IPS-20b (cell line): ENCODE measurements around the gene TBC1D9B.
"Not testable (repeated sequence)": the region's sequence is repeated elsewhere in the genome, so short reads cannot be mapped to it uniquely, and the experiment has no call there.

Experiments used
- H3K27ac ChIP-seq: one replicate; pipeline ENCODE4 v1.5.1; 2013; ENCODE audit warnings: low read length
- H3K27me3 ChIP-seq: 2 replicates; pipeline ENCODE4 v1.6.1; 2013; ENCODE audit warnings: mild to moderate bottlenecking, low read length, inconsistent platforms; ENCODE audit not compliant: insufficient read depth
- H3K36me3 ChIP-seq: 2 replicates; pipeline ENCODE4 v1.6.1; 2013; ENCODE audit warnings: low read depth, mild to moderate bottlenecking, inconsistent platforms, low read length, moderate library complexity; ENCODE audit not compliant: insufficient read depth
- H3K4me1 ChIP-seq: 2 replicates; pipeline ENCODE4 v1.6.1; 2013; ENCODE audit warnings: mild to moderate bottlenecking, control low read depth, inconsistent platforms, low read length, moderate library complexity; ENCODE audit not compliant: insufficient read depth
- H3K4me3 ChIP-seq: 2 replicates; pipeline ENCODE4 v1.5.1; 2013; ENCODE audit warnings: mild to moderate bottlenecking, low read length, inconsistent platforms
- H3K9ac ChIP-seq: 2 replicates; pipeline ENCODE4 v1.6.1; 2013; ENCODE audit warnings: low read depth, mild to moderate bottlenecking, inconsistent platforms, low read length, moderate library complexity
- H3K9me3 ChIP-seq: 2 replicates; pipeline ENCODE4 v1.6.1; 2013; ENCODE audit warnings: mild to moderate bottlenecking, low read depth, low read length, inconsistent platforms; ENCODE audit not compliant: insufficient read depth

The TBC1D9B gene

GRCh38 chr5:179852993-179853547 lies 54.6 kb downstream of the TBC1D9B start:
- H3K27ac ChIP-seq, result no peak overlapping the region
- no peaks in the 10 kb centered on the region for H3K4me1 ChIP-seq
- no peak overlapping the region for H3K4me3 ChIP-seq
- peaks cover 40% of the 10 kb centered on the region for H3K36me3 ChIP-seq
- H3K9ac ChIP-seq, result no peak overlapping the region
- H3K27me3 ChIP-seq, result 0 out of 2 replicates have a peak, but pooled peaks cover 2% of the 10 kb centered on the region
- no peaks in the 10 kb centered on the region for H3K9me3 ChIP-seq

GRCh38 chr5:179841621-179842020 lies 66.1 kb downstream of the TBC1D9B start:
- peaks cover 6% of the 10 kb centered on the region; the same call in 1 of the 2 replicates for H3K9me3 ChIP-seq
- peaks cover 58% of the 10 kb centered on the region for H3K36me3 ChIP-seq
- H3K4me3 ChIP-seq, result no peak overlapping the region
- no peaks in the 10 kb centered on the region for H3K27me3 ChIP-seq
- H3K9ac ChIP-seq, result no peak overlapping the region
- H3K27ac ChIP-seq, result no peak overlapping the region
- H3K4me1 ChIP-seq, result no peaks in the 10 kb centered on the region

GRCh38 chr5:179840766-179841165 lies 66.9 kb downstream of the TBC1D9B start:
- Histone ChIP-seq H3K9me3 (peaks cover 4% of the 10 kb centered on the region; the same call in 1 of the 2 replicates), H3K27me3 (no peaks in the 10 kb centered on the region), H3K27ac (no peak overlapping the region), H3K4me3 (no peak overlapping the region), H3K36me3 (peaks cover 59% of the 10 kb centered on the region), H3K4me1 (no peaks in the 10 kb centered on the region), H3K9ac (no peak overlapping the region)

GRCh38 chr5:179840321-179840720 lies 67.4 kb downstream of the TBC1D9B start:
- no peaks in the 10 kb centered on the region for H3K27me3 ChIP-seq
- H3K4me1 ChIP-seq, result no peaks in the 10 kb centered on the region
- no peak overlapping the region for H3K9ac ChIP-seq
- no peak overlapping the region for H3K4me3 ChIP-seq
- peaks cover 4% of the 10 kb centered on the region; the same call in 1 of the 2 replicates for H3K9me3 ChIP-seq
- no peak overlapping the region for H3K27ac ChIP-seq
- H3K36me3 ChIP-seq, result peaks cover 59% of the 10 kb centered on the region

- H3K27me3 ChIP-seq, result no peaks in the 10 kb centered on the region
- H3K36me3 ChIP-seq, result peaks cover 54% of the 10 kb centered on the region
- H3K4me1 ChIP-seq, result no peaks in the 10 kb centered on the region
- no peak overlapping the region for H3K9ac ChIP-seq
- H3K9me3 ChIP-seq, result no peaks in the 10 kb centered on the region; the same call in 1 of the 2 replicates
- no peak overlapping the region for H3K4me3 ChIP-seq
- H3K27ac ChIP-seq, result no peak overlapping the region
Observed at GRCh38 chr5:179839328-179840256, 68.1 kb downstream of the TBC1D9B start.

- Histone ChIP-seq H3K9ac (no peak overlapping the region), H3K4me1 (no peaks in the 10 kb centered on the region), H3K27me3 (no peaks in the 10 kb centered on the region), H3K4me3 (no peak overlapping the region), H3K9me3 (no peaks in the 10 kb centered on the region), H3K36me3 (peaks cover 70% of the 10 kb centered on the region), H3K27ac (no peak overlapping the region)
Observed at GRCh38 chr5:179837076-179838011, 70.4 kb downstream of the TBC1D9B start.

- no peak overlapping the region for H3K9ac ChIP-seq
- H3K36me3 ChIP-seq, result peaks cover 70% of the 10 kb centered on the region
- H3K4me1 ChIP-seq, result no peaks in the 10 kb centered on the region
- H3K27me3 ChIP-seq, result no peaks in the 10 kb centered on the region
- H3K4me3 ChIP-seq, result no peak overlapping the region
- no peak overlapping the region for H3K27ac ChIP-seq
- no peaks in the 10 kb centered on the region for H3K9me3 ChIP-seq
Observed at GRCh38 chr5:179836225-179837019, 71.3 kb downstream of the TBC1D9B start.

- peaks cover 82% of the 10 kb centered on the region for H3K36me3 ChIP-seq
- not testable (repeated sequence) for H3K27me3 ChIP-seq, H3K4me1 ChIP-seq, H3K27ac ChIP-seq, H3K9ac ChIP-seq, H3K9me3 ChIP-seq, H3K4me3 ChIP-seq
Observed at GRCh38 chr5:179834871-179835270, 72.8 kb downstream of the TBC1D9B start.

- Histone ChIP-seq H3K27me3 (no peaks in the 10 kb centered on the region), H3K9ac (no peak overlapping the region), H3K4me3 (no peak overlapping the region), H3K4me1 (peaks cover 2% of the 10 kb centered on the region; the same call in 1 of the 2 replicates), H3K9me3 (no peaks in the 10 kb centered on the region), H3K27ac (no peak overlapping the region), H3K36me3 (peaks cover 82% of the 10 kb centered on the region)
Observed at GRCh38 chr5:179834120-179834519, 73.6 kb downstream of the TBC1D9B start.

- Histone ChIP-seq H3K36me3 (peaks cover 84% of the 10 kb centered on the region), H3K4me3 (no peak overlapping the region), H3K27me3 (no peaks in the 10 kb centered on the region), H3K9ac (no peak overlapping the region), H3K27ac (no peak overlapping the region), H3K9me3 (no peaks in the 10 kb centered on the region), H3K4me1 (peaks cover 6% of the 10 kb centered on the region; the same call in 1 of the 2 replicates)
Observed at GRCh38 chr5:179833709-179834070, 74.0 kb downstream of the TBC1D9B start.
